SK-N-MC (cell line): ENCODE measurements around the gene CD200R1.

ENCODE experiments used
- EZH2 ChIP-seq: fragments of 200-600 bp; sonication (generic); IDR thresholded peaks from one replicate; pipeline ENCODE4 v1.6.1; 2017; ENCODE audit warnings: antibody characterized with exemption
- FOXP2 ChIP-seq: optimal IDR thresholded peaks from 2 replicates; pipeline ENCODE3; 2011; ENCODE audit warnings: mild to moderate bottlenecking, moderate library complexity; ENCODE audit not compliant: insufficient read depth; ENCODE audit errors: extremely low read length, control extremely low read depth
- POLR2AphosphoS5 ChIP-seq: IDR thresholded peaks from 2 replicates; pipeline ENCODE4 v1.6.1; 2012; ENCODE audit warnings: mild to moderate bottlenecking, low read depth, low read length, borderline replicate concordance

DNA sequence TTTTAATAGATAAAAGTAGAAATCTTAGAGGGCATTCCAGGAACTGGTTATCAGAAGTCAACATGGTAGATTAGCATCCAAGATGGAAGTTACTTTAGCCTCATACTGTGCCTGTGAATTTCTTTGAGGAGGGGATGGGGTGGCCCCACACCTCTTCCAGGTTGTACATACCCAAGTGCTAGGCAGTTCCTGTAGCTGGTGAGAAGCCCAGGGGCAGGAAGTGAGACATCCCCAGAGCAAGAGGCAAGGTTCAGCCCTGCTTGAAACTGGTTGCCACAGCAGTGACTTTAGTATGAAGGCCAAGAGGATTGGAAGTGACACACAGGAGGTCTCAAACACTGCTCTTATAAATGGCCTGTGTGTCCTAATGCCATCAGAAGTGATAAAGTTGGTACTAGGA is 27.8 kb upstream of the CD200R1 start:
- TF ChIP-seq EZH2 (no peak), POLR2AphosphoS5 (no peak), FOXP2 (no peak)
